Fibroblast of the aortic adventitia (primary cell): Measurements from ENCODE around the gene CCDC92. TPM values are rescaled to one million over a fixed set of nuclear protein-coding genes. Genes with fewer than 3 reads are reported as not detected.

Experiments
- DNase-seq: peaks from one replicate; pipeline ENCODE4 v3.0.0-alpha.2; 2010; ENCODE audit warnings: low read depth
- H3K4me3 ChIP-seq: 2 replicates; pipeline ENCODE4 v1.5.1; 2011; ENCODE audit warnings: low read depth, mild to moderate bottlenecking, control low read depth, low read length, moderate library complexity
- small RNA-seq: library from RNA; depleted of rRNA; stranded (forward); fragments of <200 nt; gene quantifications from one replicate; pipeline ENCODE3, GENCODE V24; 2012
- total RNA-seq: library from RNA; depleted of rRNA; stranded (reverse); fragments of >200 nt; gene quantifications from 2 replicates; pipeline ENCODE4 v1.2.3, GENCODE V29; 2012; ENCODE audit warnings: low replicate concordance
- TF ChIP-seq, protein P1 (sequence below): IDR thresholded peaks from 2 replicates; pipeline ENCODE4 v1.5.1; 2011; ENCODE audit warnings: mild to moderate bottlenecking, low read length, control low read depth, inconsistent platforms; ENCODE audit not compliant: insufficient read depth

Gene CCDC92
- total RNA-seq, 1 donor = 22.7 TPM

GRCh38 chr12:123886931-123887582 is 85.6 kb downstream of the CCDC92 start:
- no peak for DNase-seq
- TF ChIP-seq, protein P1, sequence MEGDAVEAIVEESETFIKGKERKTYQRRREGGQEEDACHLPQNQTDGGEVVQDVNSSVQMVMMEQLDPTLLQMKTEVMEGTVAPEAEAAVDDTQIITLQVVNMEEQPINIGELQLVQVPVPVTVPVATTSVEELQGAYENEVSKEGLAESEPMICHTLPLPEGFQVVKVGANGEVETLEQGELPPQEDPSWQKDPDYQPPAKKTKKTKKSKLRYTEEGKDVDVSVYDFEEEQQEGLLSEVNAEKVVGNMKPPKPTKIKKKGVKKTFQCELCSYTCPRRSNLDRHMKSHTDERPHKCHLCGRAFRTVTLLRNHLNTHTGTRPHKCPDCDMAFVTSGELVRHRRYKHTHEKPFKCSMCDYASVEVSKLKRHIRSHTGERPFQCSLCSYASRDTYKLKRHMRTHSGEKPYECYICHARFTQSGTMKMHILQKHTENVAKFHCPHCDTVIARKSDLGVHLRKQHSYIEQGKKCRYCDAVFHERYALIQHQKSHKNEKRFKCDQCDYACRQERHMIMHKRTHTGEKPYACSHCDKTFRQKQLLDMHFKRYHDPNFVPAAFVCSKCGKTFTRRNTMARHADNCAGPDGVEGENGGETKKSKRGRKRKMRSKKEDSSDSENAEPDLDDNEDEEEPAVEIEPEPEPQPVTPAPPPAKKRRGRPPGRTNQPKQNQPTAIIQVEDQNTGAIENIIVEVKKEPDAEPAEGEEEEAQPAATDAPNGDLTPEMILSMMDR = no peak
- H3K4me3 ChIP-seq = no peak overlapping the region

- TF ChIP-seq, protein P1 = no peak
- DNase-seq = no peak
- H3K4me3 ChIP-seq = no peak overlapping the region
These were observed 86.4 kb downstream of the CCDC92 start for GRCh38 chr12:123886258-123886657.

Small RNA genes lying within 50 kb of the gene (small RNA-seq; reads per million reads assigned to genes)
- gene AC068790.4 (not detected), gene AC068790.6 (not detected)

Other genes starting within 250 kb of the CCDC92 start
- gene DNAH10, start 210.5 kb downstream of the CCDC92 start, total RNA-seq = 0.18 and 0.82 TPM in 2 replicates
- gene ZNF664, start 384 bp upstream of the CCDC92 start, total RNA-seq = 28.3 and 73.3 TPM in 2 replicates